MM.1S (cell line): ENCODE data around the gene LHFPL4.
"Not testable (repeated sequence)": the region's sequence is repeated elsewhere in the genome, so short reads cannot be mapped to it uniquely, and the experiment has no call there.

Source experiments
- DNase-seq: peaks from one replicate; pipeline ENCODE4 v3.0.0-alpha.2; 2015
- H2AFZ ChIP-seq: fragments of 300-600 bp; sonication (generic); 2 replicates; pipeline ENCODE4 v1.6.0; 2016; ENCODE audit warnings: antibody characterized with exemption, low read length
- H3F3A ChIP-seq: fragments of 300-600 bp; sonication (generic); 2 replicates; pipeline ENCODE4 v1.6.1; 2016; ENCODE audit warnings: mild to moderate bottlenecking, antibody characterized with exemption, low read length, moderate library complexity, mixed read lengths; ENCODE audit not compliant: insufficient read depth
- H3K27ac ChIP-seq: fragments of 300-600 bp; sonication (generic); 2 replicates; pipeline ENCODE4 v1.5.1; 2016; ENCODE audit warnings: mild to moderate bottlenecking, low read length
- H3K27me3 ChIP-seq: fragments of 300-600 bp; sonication (generic); replicated peaks from 2 replicates; pipeline ENCODE4 v1.6.0; 2016; ENCODE audit warnings: low read length; ENCODE audit not compliant: insufficient read depth
- H3K36me3 ChIP-seq: fragments of 300-600 bp; sonication (generic); replicated peaks from 2 replicates; pipeline ENCODE4 v1.6.1; 2016; ENCODE audit warnings: mild to moderate bottlenecking, low read length, mixed read lengths; ENCODE audit not compliant: insufficient read depth
- H3K4me1 ChIP-seq: fragments of 300-600 bp; sonication (generic); 2 replicates; pipeline ENCODE4 v1.6.1; 2016; ENCODE audit warnings: low read length, mixed read lengths
- H3K4me2 ChIP-seq: fragments of 300-600 bp; sonication (generic); 2 replicates; pipeline ENCODE4 v1.6.0; 2016; ENCODE audit warnings: low read depth, low read length
- H3K4me3 ChIP-seq: fragments of 300-600 bp; sonication (generic); 2 replicates; pipeline ENCODE4 v1.5.1; 2016; ENCODE audit warnings: low read length, mixed read lengths
- H3K79me2 ChIP-seq: fragments of 300-600 bp; sonication (generic); 2 replicates; pipeline ENCODE4 v1.6.1; 2016; ENCODE audit warnings: mixed run types, low read length, mixed read lengths
- H3K9ac ChIP-seq: fragments of 300-600 bp; sonication (generic); 2 replicates; pipeline ENCODE4 v1.6.1; 2016; ENCODE audit warnings: low read length, mixed read lengths
- H3K9me2 ChIP-seq: fragments of 300-600 bp; sonication (generic); replicated peaks from 2 replicates; pipeline ENCODE4 v1.6.1; 2016; ENCODE audit warnings: mild to moderate bottlenecking, low read length, mixed read lengths; ENCODE audit not compliant: insufficient read depth
- H3K9me3 ChIP-seq: fragments of 300-600 bp; sonication (generic); replicated peaks from 2 replicates; pipeline ENCODE4 v1.6.1; 2016; ENCODE audit warnings: mild to moderate bottlenecking, low read length, mixed read lengths; ENCODE audit not compliant: insufficient read depth
- H4K20me1 ChIP-seq: fragments of 300-600 bp; sonication (generic); 2 replicates; pipeline ENCODE4 v1.6.1; 2016; ENCODE audit warnings: mild to moderate bottlenecking, low read length, moderate library complexity, mixed read lengths; ENCODE audit not compliant: insufficient read depth
- CTCF ChIP-seq: fragments of 300-600 bp; sonication (generic); IDR thresholded peaks from 2 replicates; pipeline ENCODE4 v1.5.1; 2016; ENCODE audit warnings: antibody characterized with exemption, low read length, mixed read lengths
- EZH2 ChIP-seq: fragments of 300-600 bp; sonication (generic); optimal IDR thresholded peaks from 2 replicates; pipeline ENCODE3; 2017; ENCODE audit warnings: low read depth, mild to moderate bottlenecking, antibody characterized with exemption, low read length, mixed read lengths
- EZH2phosphoT487 ChIP-seq: fragments of 300-600 bp; sonication (generic); IDR thresholded peaks from 2 replicates; pipeline ENCODE4 v1.6.1; 2018; ENCODE audit warnings: antibody characterized with exemption, low read length

LHFPL4 gene

GRCh38 chr3:9581742-9582141 lies 28.1 kb upstream of the LHFPL4 start:
- Histone ChIP-seq H3K79me2 (no peaks in the 10 kb centered on the region), H3K4me2 (no peak overlapping the region), H3K9ac (no peak overlapping the region), H3K9me3 (no peaks in the 10 kb centered on the region), H3K4me1 (no peaks in the 10 kb centered on the region), H4K20me1 (no peaks in the 10 kb centered on the region), H2AFZ (no peak overlapping the region), H3F3A (no peaks in the 10 kb centered on the region), H3K4me3 (no peak overlapping the region), H3K27ac (no peak overlapping the region), H3K9me2 (no peaks in the 10 kb centered on the region; the same call in 1 of the 2 replicates), H3K27me3 (no peaks in the 10 kb centered on the region), H3K36me3 (no peaks in the 10 kb centered on the region)
- no peak for TF ChIP-seq EZH2phosphoT487
- TF ChIP-seq EZH2: no peak
- no peak for TF ChIP-seq CTCF
- DNase-seq: no peak

- H3K79me2 ChIP-seq: no peaks in the 10 kb centered on the region
- no peak overlapping the region for H3K4me2 ChIP-seq
- no peaks in the 10 kb centered on the region for H3K4me1 ChIP-seq
- no peaks in the 10 kb centered on the region for H3F3A ChIP-seq
- no peak overlapping the region for H3K27ac ChIP-seq
- no peak overlapping the region for H3K9ac ChIP-seq
- H3K9me3 ChIP-seq: no peaks in the 10 kb centered on the region
- H3K36me3 ChIP-seq: no peaks in the 10 kb centered on the region
- DNase-seq: no peak
- no peaks in the 10 kb centered on the region for H4K20me1 ChIP-seq
- no peaks in the 10 kb centered on the region for H3K27me3 ChIP-seq
- no peak for TF ChIP-seq CTCF
- no peak for TF ChIP-seq EZH2
- TF ChIP-seq EZH2phosphoT487: no peak
- H3K9me2 ChIP-seq: no peaks in the 10 kb centered on the region
- no peak overlapping the region for H2AFZ ChIP-seq
- H3K4me3 ChIP-seq: no peak overlapping the region
Measured at GRCh38 chr3:9569054-9569453, 15.4 kb upstream of the LHFPL4 start.

DNA sequence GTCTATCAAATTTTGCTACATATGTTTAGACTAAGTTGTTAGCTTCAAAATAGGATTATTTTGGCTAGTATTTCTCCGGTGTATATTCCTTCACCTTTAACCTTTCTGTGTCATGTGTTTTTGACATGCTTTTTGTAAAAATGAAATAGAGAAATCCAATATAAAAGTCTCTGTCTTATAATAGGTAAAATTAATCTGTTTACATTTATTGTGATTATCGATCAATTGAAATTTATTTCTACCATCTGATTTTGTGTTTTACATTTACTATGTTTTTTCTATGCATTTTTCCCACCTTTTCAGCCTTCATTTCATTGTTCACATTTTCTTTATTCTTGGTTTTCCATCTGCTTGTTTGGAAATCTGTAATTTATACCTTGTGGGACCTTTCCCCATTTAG lies 11.7 kb upstream of the LHFPL4 start:
- Histone ChIP-seq H3K36me3 (no peaks in the 10 kb centered on the region), H4K20me1 (no peaks in the 10 kb centered on the region), H3K9ac (no peak overlapping the region), H2AFZ (no peak overlapping the region), H3K79me2 (no peaks in the 10 kb centered on the region), H3K27ac (no peak overlapping the region), H3K9me2 (no peaks in the 10 kb centered on the region), H3K4me3 (no peak overlapping the region), H3K4me1 (no peaks in the 10 kb centered on the region), H3K9me3 (no peaks in the 10 kb centered on the region), H3F3A (no peaks in the 10 kb centered on the region), H3K4me2 (no peak overlapping the region), H3K27me3 (no peaks in the 10 kb centered on the region)
- TF ChIP-seq EZH2phosphoT487: no peak
- no peak for TF ChIP-seq EZH2
- no peak for TF ChIP-seq CTCF
- no peak for DNase-seq

DNA sequence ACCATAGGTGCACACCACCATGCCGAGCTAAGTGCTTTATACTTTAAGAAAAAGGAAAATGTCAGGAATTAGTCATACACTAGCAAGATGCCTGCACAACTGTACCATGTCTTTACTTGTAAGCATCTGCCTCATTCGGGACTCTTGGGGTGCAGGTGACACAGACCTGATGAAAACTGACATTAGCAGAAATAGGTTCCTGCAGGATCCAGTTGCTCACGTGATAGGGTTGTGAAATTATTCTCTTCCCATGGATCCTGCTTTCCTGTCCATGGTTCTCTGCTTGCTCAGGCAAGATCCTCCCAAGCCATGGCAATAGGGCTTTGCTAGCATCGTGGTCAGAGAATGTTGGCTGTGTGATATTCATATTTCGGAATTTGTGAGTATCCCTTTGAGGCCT lies 10.2 kb upstream of the LHFPL4 start:
- DNase-seq: no peak
- H3K9me2 ChIP-seq: no peaks in the 10 kb centered on the region
- TF ChIP-seq EZH2 (no peak), EZH2phosphoT487 (no peak), CTCF (no peak)
- no peaks in the 10 kb centered on the region for H3K79me2 ChIP-seq
- H3K4me2 ChIP-seq: no peak overlapping the region
- H3K4me1 ChIP-seq: no peaks in the 10 kb centered on the region
- no peaks in the 10 kb centered on the region for H3K9me3 ChIP-seq
- no peak overlapping the region for H3K4me3 ChIP-seq
- H2AFZ ChIP-seq: no peak overlapping the region
- no peak overlapping the region for H3K27ac ChIP-seq
- no peak overlapping the region for H3K9ac ChIP-seq
- H3K27me3 ChIP-seq: no peaks in the 10 kb centered on the region
- no peaks in the 10 kb centered on the region for H3K36me3 ChIP-seq
- no peaks in the 10 kb centered on the region for H3F3A ChIP-seq
- no peaks in the 10 kb centered on the region for H4K20me1 ChIP-seq

DNA sequence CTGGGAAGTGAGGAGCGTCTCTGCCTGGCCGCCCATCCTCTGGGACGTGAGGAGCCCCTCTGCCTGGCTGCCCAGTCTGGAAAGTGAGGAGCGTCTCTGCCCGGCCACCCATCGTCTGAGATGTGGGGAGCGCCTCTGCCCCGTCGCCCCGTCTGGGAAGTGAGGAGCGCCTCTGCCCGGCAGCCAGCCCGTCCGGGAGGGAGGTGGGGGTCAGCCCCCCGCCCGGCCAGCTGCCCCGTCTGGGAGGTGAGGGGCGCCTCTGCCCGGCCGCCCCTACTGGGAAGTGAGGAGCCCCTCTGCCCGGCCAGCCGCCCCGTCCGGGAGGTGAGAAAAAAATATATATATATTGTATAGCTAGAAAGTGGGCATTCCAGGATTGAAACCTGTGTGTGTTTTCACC lies 6.4 kb upstream of the LHFPL4 start:
- H3F3A ChIP-seq, H3K9ac ChIP-seq, H3K79me2 ChIP-seq, H3K9me3 ChIP-seq, DNase-seq, H4K20me1 ChIP-seq, H3K9me2 ChIP-seq, H3K4me2 ChIP-seq, H3K27me3 ChIP-seq, H3K36me3 ChIP-seq, H3K27ac ChIP-seq, H3K4me3 ChIP-seq, H3K4me1 ChIP-seq, H2AFZ ChIP-seq: not testable (repeated sequence)
